ENCODE measurements around the gene ARSB.

DNA sequence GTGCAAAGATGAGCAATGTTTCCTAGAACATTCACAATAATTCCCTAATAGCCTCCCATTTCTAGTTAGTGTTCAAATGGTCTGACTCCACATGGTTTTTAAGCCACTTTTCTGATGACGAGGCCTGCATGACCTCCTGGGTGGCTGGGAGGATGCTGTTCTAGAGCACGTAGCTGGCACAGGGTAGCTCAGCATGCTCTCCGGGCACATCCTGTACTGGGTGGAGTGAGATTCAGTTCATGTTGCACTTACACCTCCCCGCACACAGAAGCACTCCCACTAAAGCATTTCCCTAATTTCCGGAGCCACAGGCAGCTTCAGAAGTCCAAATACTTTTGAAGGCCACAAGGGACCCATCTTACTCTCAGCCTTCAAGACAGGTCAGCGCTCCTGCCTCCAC is 176.7 kb downstream of the ARSB start:
- TF ChIP-seq, protein P1, sequence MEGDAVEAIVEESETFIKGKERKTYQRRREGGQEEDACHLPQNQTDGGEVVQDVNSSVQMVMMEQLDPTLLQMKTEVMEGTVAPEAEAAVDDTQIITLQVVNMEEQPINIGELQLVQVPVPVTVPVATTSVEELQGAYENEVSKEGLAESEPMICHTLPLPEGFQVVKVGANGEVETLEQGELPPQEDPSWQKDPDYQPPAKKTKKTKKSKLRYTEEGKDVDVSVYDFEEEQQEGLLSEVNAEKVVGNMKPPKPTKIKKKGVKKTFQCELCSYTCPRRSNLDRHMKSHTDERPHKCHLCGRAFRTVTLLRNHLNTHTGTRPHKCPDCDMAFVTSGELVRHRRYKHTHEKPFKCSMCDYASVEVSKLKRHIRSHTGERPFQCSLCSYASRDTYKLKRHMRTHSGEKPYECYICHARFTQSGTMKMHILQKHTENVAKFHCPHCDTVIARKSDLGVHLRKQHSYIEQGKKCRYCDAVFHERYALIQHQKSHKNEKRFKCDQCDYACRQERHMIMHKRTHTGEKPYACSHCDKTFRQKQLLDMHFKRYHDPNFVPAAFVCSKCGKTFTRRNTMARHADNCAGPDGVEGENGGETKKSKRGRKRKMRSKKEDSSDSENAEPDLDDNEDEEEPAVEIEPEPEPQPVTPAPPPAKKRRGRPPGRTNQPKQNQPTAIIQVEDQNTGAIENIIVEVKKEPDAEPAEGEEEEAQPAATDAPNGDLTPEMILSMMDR (IDR thresholded peaks at IDR 0.05; ENCODE audit: insufficient read depth, low read depth, low read length): no peak
- TF ChIP-seq EZH2 (IDR thresholded peaks at IDR 0.05; ENCODE audit: insufficient read depth, low read length): no peak

All from astrocyte (in vitro differentiated cells and primary cell).